Measurements from ENCODE around the gene LTA4H. TPM values are rescaled to one million over a fixed set of nuclear protein-coding genes. Genes with fewer than 3 reads are reported as not detected.

The LTA4H gene
- total RNA-seq, 5 donors from 2014 or later (not counting 1 experiment from before 2014, with no cell fraction given), result 50.5 to 61.6 (median 58.7) TPM

DNA sequence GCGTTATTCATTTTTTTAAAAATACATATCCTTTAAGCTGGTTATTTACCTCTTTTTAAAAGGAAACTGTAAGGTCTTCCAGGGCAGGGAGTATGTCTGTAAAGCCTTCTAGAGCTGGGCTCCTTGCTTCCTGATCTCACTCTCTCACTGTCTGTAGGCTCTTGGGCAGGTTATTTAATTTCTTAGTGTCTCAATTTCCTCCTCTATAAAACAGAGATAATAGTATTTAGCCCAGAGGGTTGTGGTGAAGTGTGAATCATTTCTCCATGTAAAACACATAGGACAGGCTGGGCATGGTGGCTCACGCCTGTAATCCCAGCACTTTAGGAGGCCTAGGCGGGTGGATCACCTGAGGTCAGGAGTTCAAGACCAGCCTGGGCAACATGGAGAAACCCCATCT, 25.9 kb upstream of the LTA4H start:
- H3K4me3 ChIP-seq (ENCODE audit: control insufficient read depth in 1 of 2, extremely low read depth in 1 of 2, low read length in 1 of 2), result no peak overlapping the region
- POLR2A ChIA-PET, result interaction anchor here (0.6 to 1.1 kb wide), 2 partner anchors 150 to 330 kb away, joined by 3 to 6 read pairs; no protein-coding TSS in a partner anchor
- no peak for DNase-seq
- H3K4me1 Mint-ChIP-seq, result peaks cover 21 to 36% (median 27%) of the 10 kb centered on the region in 3 donors
- no peaks in the 10 kb centered on the region for H3K27me3 ChIP-seq (replicated peaks in 1 of 2; ENCODE audit: control insufficient read depth in 2 of 2, extremely low read depth in 1 of 2, insufficient read depth in 2 of 2, low read length in 1 of 2)
- no peak overlapping the region for H3K27ac ChIP-seq (ENCODE audit: low read length)
- no peaks in the 10 kb centered on the region for H3K36me3 Mint-ChIP-seq
- H3K9me3 ChIP-seq, result peaks cover 3% of the 10 kb centered on the region
- no peaks in the 10 kb centered on the region for H3K27me3 Mint-ChIP-seq
- H3K9me3 Mint-ChIP-seq, result peaks cover 0 to 4% (median 3%) of the 10 kb centered on the region in 3 donors
- no CpG with 5 or more reads among the region's 3 CpGs for WGBS (ENCODE audit: insufficient coverage)
- peak in 1 of 4 experiments; percentile 13 for ATAC-seq (replicated peaks in 1 of 4)
- no peak overlapping the region for H3K4me3 Mint-ChIP-seq
- H3K36me3 ChIP-seq (ENCODE audit: control insufficient read depth in 2 of 2, extremely low read depth in 1 of 2, insufficient read depth in 1 of 2, low read length in 1 of 2), result no peaks in the 10 kb centered on the region
- CTCF ChIA-PET, result interaction anchor here (0.6 to 3.6 kb wide), 14 partner anchors 25 to 456 kb away, joined by 3 to 40 read pairs (median 4); no protein-coding TSS in a partner anchor
- peaks cover 12 to 19% of the 10 kb centered on the region in 2 experiments for H3K4me1 ChIP-seq (ENCODE audit: control insufficient read depth in 1 of 2, extremely low read depth in 1 of 2, insufficient read depth in 2 of 2, low read length in 2 of 2)
- H3K27ac Mint-ChIP-seq, result no peak overlapping the region

DNA sequence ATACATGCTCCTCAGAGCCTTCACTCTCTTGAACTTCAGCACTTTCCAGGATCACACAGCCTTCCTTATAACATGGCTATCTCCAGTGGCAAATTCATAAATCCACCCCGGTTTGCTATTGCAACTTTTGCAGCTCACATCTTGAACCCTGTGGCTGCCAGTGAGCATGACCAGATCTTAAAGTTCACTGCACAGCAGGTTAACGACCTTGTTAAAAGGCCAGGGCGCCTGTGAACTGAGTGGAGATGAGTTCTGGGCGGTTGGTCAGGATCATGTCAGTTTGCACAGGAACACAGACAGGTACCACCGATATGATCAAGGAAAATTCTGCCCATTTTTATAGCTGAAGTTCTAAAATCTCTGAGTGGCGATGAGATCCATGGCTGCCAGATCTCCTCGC, 24.7 kb upstream of the LTA4H start:
- H3K27ac ChIP-seq (ENCODE audit: low read length), result no peak overlapping the region
- H3K9me3 Mint-ChIP-seq, result peaks cover 0 to 4% (median 3%) of the 10 kb centered on the region in 3 donors
- H3K36me3 Mint-ChIP-seq, result no peaks in the 10 kb centered on the region
- ChIA-PET CTCF (interaction anchor here (0.6 to 3.6 kb wide), 7 partner anchors 36 to 457 kb away, joined by 3 to 40 read pairs (median 20); no protein-coding TSS in a partner anchor), POLR2A (interaction anchor here in 1 of 2 donors (0.6 to 0.9 kb wide), 2 partner anchors 60 to 151 kb away, joined by 3 to 8 read pairs; no protein-coding TSS in a partner anchor)
- no peak overlapping the region for H3K4me3 Mint-ChIP-seq
- no peaks in the 10 kb centered on the region for H3K27me3 Mint-ChIP-seq
- H3K4me3 ChIP-seq (ENCODE audit: control insufficient read depth in 1 of 2, extremely low read depth in 1 of 2, low read length in 1 of 2), result no peak overlapping the region
- 90% methylated on average over 5 of the region's 7 CpGs for WGBS (ENCODE audit: insufficient coverage)
- peaks cover 21 to 34% (median 27%) of the 10 kb centered on the region in 3 donors for H3K4me1 Mint-ChIP-seq
- H3K9me3 ChIP-seq, result peaks cover 3% of the 10 kb centered on the region
- peaks cover 12 to 19% of the 10 kb centered on the region in 2 experiments for H3K4me1 ChIP-seq (ENCODE audit: control insufficient read depth in 1 of 2, extremely low read depth in 1 of 2, insufficient read depth in 2 of 2, low read length in 2 of 2)
- ATAC-seq (replicated peaks in 1 of 4) (no peak), DNase-seq (no peak)
- H3K27ac Mint-ChIP-seq, result no peak overlapping the region
- H3K36me3 ChIP-seq (ENCODE audit: control insufficient read depth in 2 of 2, extremely low read depth in 1 of 2, insufficient read depth in 1 of 2, low read length in 1 of 2), result no peaks in the 10 kb centered on the region
- H3K27me3 ChIP-seq (replicated peaks in 1 of 2; ENCODE audit: control insufficient read depth in 2 of 2, extremely low read depth in 1 of 2, insufficient read depth in 2 of 2, low read length in 1 of 2), result no peaks in the 10 kb centered on the region

DNA sequence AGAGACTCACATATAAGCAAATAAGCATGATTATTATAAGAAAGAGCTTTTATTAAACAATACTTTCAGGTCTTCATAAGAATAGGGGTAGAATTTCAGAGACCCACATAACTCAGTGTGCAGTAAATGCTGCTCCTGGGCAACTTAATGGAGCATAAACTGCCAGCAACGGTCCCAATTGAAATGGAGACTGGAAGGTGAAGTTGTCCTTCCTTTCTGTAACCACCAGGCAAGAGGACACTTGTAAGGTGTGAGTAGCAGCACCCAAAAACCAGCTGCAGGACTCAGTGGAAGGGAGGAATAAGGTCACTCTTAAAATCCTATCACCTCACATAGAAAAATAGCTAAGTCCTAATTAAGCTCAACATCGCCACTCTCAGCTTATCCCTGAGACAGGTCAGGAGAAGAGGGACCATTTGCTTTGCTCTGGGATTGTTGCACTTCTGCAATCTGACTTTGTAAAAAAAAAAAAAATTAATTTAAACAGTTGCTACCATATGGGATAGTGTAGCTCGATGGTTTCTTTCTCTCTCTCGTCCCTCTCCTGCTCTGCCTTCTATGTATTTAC, 22.7 kb upstream of the LTA4H start:
- Histone ChIP-seq H3K27ac (ENCODE audit: low read length) (no peak overlapping the region), H3K4me1 (ENCODE audit: control insufficient read depth in 1 of 2, extremely low read depth in 1 of 2, insufficient read depth in 2 of 2, low read length in 2 of 2) (peaks cover 5 to 7% of the 10 kb centered on the region in 2 experiments), H3K4me3 (ENCODE audit: control insufficient read depth in 1 of 2, extremely low read depth in 1 of 2, low read length in 1 of 2) (no peak overlapping the region), H3K9me3 (peaks cover 3% of the 10 kb centered on the region), H3K27me3 (replicated peaks in 1 of 2; ENCODE audit: control insufficient read depth in 2 of 2, extremely low read depth in 1 of 2, insufficient read depth in 2 of 2, low read length in 1 of 2) (no peaks in the 10 kb centered on the region), H3K36me3 (ENCODE audit: control insufficient read depth in 2 of 2, extremely low read depth in 1 of 2, insufficient read depth in 1 of 2, low read length in 1 of 2) (no peaks in the 10 kb centered on the region)
- H3K36me3 Mint-ChIP-seq, result no peaks in the 10 kb centered on the region
- no CpG with 5 or more reads among the region's 4 CpGs for WGBS (ENCODE audit: insufficient coverage)
- POLR2A ChIA-PET, result interaction anchor here in 1 of 2 donors (0.6 to 0.7 kb wide), 3 partner anchors 157 to 429 kb away, joined by 3 to 6 read pairs (median 4); no protein-coding TSS in a partner anchor
- H3K4me3 Mint-ChIP-seq, result no peak overlapping the region
- DNase-seq (no peak), ATAC-seq (replicated peaks in 1 of 4) (no peak)
- no peaks in the 10 kb centered on the region for H3K27me3 Mint-ChIP-seq
- H3K9me3 Mint-ChIP-seq, result peaks cover 0 to 4% (median 3%) of the 10 kb centered on the region in 3 donors
- CTCF ChIA-PET, result interaction anchor here (0.5 to 3.0 kb wide), 8 partner anchors 22 to 1839 kb away, joined by 3 to 18 read pairs (median 7); no protein-coding TSS in a partner anchor
- H3K27ac Mint-ChIP-seq, result no peak overlapping the region
- H3K4me1 Mint-ChIP-seq, result peaks cover 6 to 14% (median 9%) of the 10 kb centered on the region in 3 donors

DNA sequence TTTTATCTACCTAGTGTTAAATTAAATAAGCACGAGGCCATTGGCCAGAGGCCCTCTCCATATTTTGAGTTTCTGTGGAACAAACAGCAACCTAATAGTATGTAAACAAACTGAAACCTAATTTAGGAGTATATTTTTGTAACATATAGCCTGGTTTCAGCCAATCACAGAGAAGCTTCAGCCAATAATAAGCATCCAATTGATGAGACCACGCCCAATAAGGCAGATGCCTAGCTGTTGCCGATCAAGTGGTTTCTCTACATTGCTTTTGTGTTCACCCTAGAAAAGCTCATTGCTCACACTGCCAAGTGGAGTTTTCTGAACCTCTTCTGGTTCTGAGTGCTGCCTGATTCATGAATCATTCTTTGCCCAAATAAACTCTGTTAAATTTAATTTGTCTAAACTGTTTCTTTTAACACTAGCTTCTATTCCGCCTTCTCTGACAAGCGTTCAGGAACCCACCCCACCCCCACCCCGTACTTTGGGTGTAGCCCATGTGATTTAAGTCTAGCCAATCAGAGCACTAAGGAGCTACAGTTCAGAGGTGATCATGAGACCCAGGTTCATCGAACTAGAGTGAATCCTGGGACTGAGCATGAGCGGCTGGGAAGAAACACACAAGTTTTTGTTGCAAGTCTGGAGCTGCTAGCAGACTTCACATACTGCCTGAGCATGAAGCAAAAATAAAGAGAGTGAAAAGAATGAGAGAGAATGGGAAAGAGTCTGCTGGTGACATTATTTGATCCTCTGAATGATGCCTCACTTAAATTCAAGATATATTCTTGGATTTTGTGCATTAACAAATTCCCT, 21.5 kb upstream of the LTA4H start:
- no peak overlapping the region for H3K27ac Mint-ChIP-seq
- whole genome bisulfite sequencing (ENCODE audit: insufficient coverage), result 91% methylated on average over 7 of the region's 8 CpGs
- H3K9me3 ChIP-seq, result peaks cover 3% of the 10 kb centered on the region
- no peaks in the 10 kb centered on the region for H3K36me3 ChIP-seq (ENCODE audit: control insufficient read depth in 2 of 2, extremely low read depth in 1 of 2, insufficient read depth in 1 of 2, low read length in 1 of 2)
- peaks cover 0 to 4% (median 3%) of the 10 kb centered on the region in 3 donors for H3K9me3 Mint-ChIP-seq
- no peaks in the 10 kb centered on the region for H3K36me3 Mint-ChIP-seq
- peaks cover under 1 to 2% of the 10 kb centered on the region in 2 experiments for H3K4me1 ChIP-seq (ENCODE audit: control insufficient read depth in 1 of 2, extremely low read depth in 1 of 2, insufficient read depth in 2 of 2, low read length in 2 of 2)
- no peaks in the 10 kb centered on the region for H3K27me3 Mint-ChIP-seq
- no peaks in the 10 kb centered on the region for H3K27me3 ChIP-seq (replicated peaks in 1 of 2; ENCODE audit: control insufficient read depth in 2 of 2, extremely low read depth in 1 of 2, insufficient read depth in 2 of 2, low read length in 1 of 2)
- DNase-seq, result no peak
- POLR2A ChIA-PET, result interaction anchor here in 1 of 2 donors (0.5 kb wide), 1 partner anchor 298 kb away, joined by 6 read pairs; no protein-coding TSS in a partner anchor
- no peak for ATAC-seq (replicated peaks in 1 of 4)
- H3K4me1 Mint-ChIP-seq, result peaks cover under 1 to 11% (median 2%) of the 10 kb centered on the region in 3 donors
- no peak overlapping the region for H3K27ac ChIP-seq (ENCODE audit: low read length)
- no peak overlapping the region for H3K4me3 Mint-ChIP-seq
- CTCF ChIA-PET, result interaction anchor here (0.7 to 3.0 kb wide), 4 partner anchors 100 to 460 kb away, joined by 5 to 18 read pairs (median 12); no protein-coding TSS in a partner anchor
- no peak overlapping the region for H3K4me3 ChIP-seq (ENCODE audit: control insufficient read depth in 1 of 2, extremely low read depth in 1 of 2, low read length in 1 of 2)

DNA sequence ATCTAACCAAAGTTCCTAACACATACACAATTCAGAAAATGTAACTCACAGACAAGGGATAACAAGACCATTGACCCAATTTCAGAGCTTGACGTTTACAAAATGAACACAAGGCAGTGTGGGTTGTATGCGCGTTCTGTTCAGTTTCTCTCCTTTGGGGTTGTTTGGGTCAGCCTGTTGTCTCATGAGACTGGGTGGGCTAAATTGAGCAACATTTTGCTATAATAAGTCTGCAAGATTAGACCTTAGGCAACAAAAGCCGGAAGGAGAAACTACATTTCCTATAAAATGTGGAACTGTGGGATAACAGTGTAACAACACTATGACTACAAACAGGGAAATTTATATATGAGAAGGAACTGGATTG, 18.8 kb upstream of the LTA4H start:
- CTCF ChIA-PET, result interaction anchor here in 1 of 2 donors (0.6 to 0.9 kb wide), 2 partner anchors 463 to 796 kb away, joined by 3 read pairs; no protein-coding TSS in a partner anchor
- H3K9me3 Mint-ChIP-seq, result peaks cover 3 to 8% (median 3%) of the 10 kb centered on the region in 3 donors
- no peak for ATAC-seq (replicated peaks in 1 of 4)

More for the DNA sequence above, 18.8 kb upstream of the LTA4H start:
- no CpG with 5 or more reads among the region's 4 CpGs for WGBS (ENCODE audit: insufficient coverage)
- peaks cover 3% of the 10 kb centered on the region for H3K9me3 ChIP-seq
- Mint-ChIP-seq H3K4me3 (no peak overlapping the region), H3K27ac (no peak overlapping the region), H3K36me3 (no peaks in the 10 kb centered on the region), H3K27me3 (no peaks in the 10 kb centered on the region), H3K4me1 (peaks cover 0 to 15% (median 3%) of the 10 kb centered on the region in 3 donors)
- H3K4me3 ChIP-seq (ENCODE audit: control insufficient read depth in 1 of 2, extremely low read depth in 1 of 2, low read length in 1 of 2), result no peak overlapping the region
- no peak for DNase-seq
- H3K36me3 ChIP-seq (ENCODE audit: control insufficient read depth in 2 of 2, extremely low read depth in 1 of 2, insufficient read depth in 1 of 2, low read length in 1 of 2), result no peaks in the 10 kb centered on the region
- H3K27ac ChIP-seq (ENCODE audit: low read length), result no peak overlapping the region
- POLR2A ChIA-PET, result no interaction called here
- H3K4me1 ChIP-seq (ENCODE audit: control insufficient read depth in 1 of 2, extremely low read depth in 1 of 2, insufficient read depth in 2 of 2, low read length in 2 of 2), result no peaks in the 10 kb centered on the region
- no peaks in the 10 kb centered on the region for H3K27me3 ChIP-seq (replicated peaks in 1 of 2; ENCODE audit: control insufficient read depth in 2 of 2, extremely low read depth in 1 of 2, insufficient read depth in 2 of 2, low read length in 1 of 2)

All from T-cell (primary cell).